Astrocyte (in vitro differentiated cells and primary cell): Measurements from ENCODE around the gene ABCC4. TPM values are rescaled to one million over a fixed set of nuclear protein-coding genes. Genes with fewer than 3 reads are reported as not detected.

Experiments used
- DNase-seq: peaks from one replicate; pipeline ENCODE4 v3.0.0-alpha.2; 2010; ENCODE audit warnings: low read depth
- FAIRE-seq: peaks from 2 replicates; lab custom pipeline; 2011; peaks lifted over from hg19 to GRCh38; lab: Jason Lieb, UNC
- H2AFZ ChIP-seq: 2 replicates; pipeline ENCODE4 v1.6.0; 2012; ENCODE audit warnings: low read depth, low read length, inconsistent platforms
- H3K27ac ChIP-seq: 2 replicates; pipeline ENCODE4 v1.5.1; 2011; ENCODE audit warnings: low read depth, low read length, inconsistent platforms
- H3K27me3 ChIP-seq: 2 replicates; pipeline ENCODE4 v1.6.0; 2011; ENCODE audit warnings: low read length, inconsistent platforms; ENCODE audit not compliant: insufficient read depth
- H3K36me3 ChIP-seq: 2 replicates; pipeline ENCODE4 v1.5.1; 2011; ENCODE audit warnings: low read length, inconsistent platforms; ENCODE audit not compliant: insufficient read depth
- H3K4me1 ChIP-seq: 2 replicates; pipeline ENCODE4 v1.5.1; 2011; ENCODE audit warnings: low read length, inconsistent platforms; ENCODE audit not compliant: insufficient read depth
- H3K4me2 ChIP-seq: 2 replicates; pipeline ENCODE4 v1.6.0; 2012; ENCODE audit warnings: low read length, inconsistent platforms
- H3K4me3 ChIP-seq: 2 replicates; pipeline ENCODE4 v1.5.1; 2011; ENCODE audit warnings: low read depth, mild to moderate bottlenecking, low read length, inconsistent platforms; ENCODE audit not compliant: insufficient read depth
- H3K79me2 ChIP-seq: 2 replicates; pipeline ENCODE4 v1.6.0; 2012; ENCODE audit warnings: mild to moderate bottlenecking, low read length, inconsistent platforms; ENCODE audit not compliant: insufficient read depth
- H3K9ac ChIP-seq: 2 replicates; pipeline ENCODE4 v1.6.0; 2012; ENCODE audit warnings: mild to moderate bottlenecking, low read length, inconsistent platforms
- H3K9me3 ChIP-seq: 2 replicates; pipeline ENCODE4 v1.5.1; 2012; ENCODE audit warnings: low read depth, mild to moderate bottlenecking, low read length, inconsistent platforms; ENCODE audit not compliant: insufficient read depth
- H4K20me1 ChIP-seq: 2 replicates; pipeline ENCODE4 v1.6.0; 2012; ENCODE audit warnings: low read length, inconsistent platforms; ENCODE audit not compliant: insufficient read depth
- H3K27ac Mint-ChIP-seq: one replicate; pipeline ENCODE4 v1.8.0; 2021; ENCODE audit warnings: mild to moderate bottlenecking, mixed read lengths; ENCODE audit not compliant: unreplicated experiment
- H3K27me3 Mint-ChIP-seq: one replicate; pipeline ENCODE4 v1.8.0; 2021; ENCODE audit warnings: low read depth, mixed read lengths; ENCODE audit not compliant: unreplicated experiment
- H3K36me3 Mint-ChIP-seq: one replicate; pipeline ENCODE4 v1.8.0; 2021; ENCODE audit warnings: low read depth, mixed read lengths; ENCODE audit not compliant: unreplicated experiment
- H3K4me1 Mint-ChIP-seq: one replicate; pipeline ENCODE4 v1.8.0; 2021; ENCODE audit warnings: low read depth, mixed read lengths; ENCODE audit not compliant: unreplicated experiment
- H3K4me3 Mint-ChIP-seq: one replicate; pipeline ENCODE4 v1.8.0; 2021; ENCODE audit warnings: mild to moderate bottlenecking, moderate library complexity, mixed read lengths; ENCODE audit not compliant: unreplicated experiment
- H3K9me3 Mint-ChIP-seq: one replicate; pipeline ENCODE4 v1.8.0; 2021; ENCODE audit warnings: mild to moderate bottlenecking, mixed read lengths; ENCODE audit not compliant: unreplicated experiment
- EZH2 ChIP-seq: IDR thresholded peaks from 2 replicates; pipeline ENCODE4 v1.6.1; 2012; ENCODE audit warnings: mild to moderate bottlenecking, low read length, inconsistent platforms; ENCODE audit not compliant: insufficient read depth
- total RNA-seq: library from RNA; stranded (reverse); gene quantifications from 2 replicates; pipeline ENCODE4 v1.2.1, GENCODE V29; 2021
- TF ChIP-seq, protein P1 (sequence below): IDR thresholded peaks from 2 replicates; pipeline ENCODE4 v1.5.1; 2011; ENCODE audit warnings: low read depth, mild to moderate bottlenecking, inconsistent platforms, low read length, moderate library complexity; ENCODE audit not compliant: insufficient read depth

The ABCC4 gene
- total RNA-seq, 1 donor from 2014 or later: 15.6 TPM

- no peak for FAIRE-seq
- no peak overlapping the region for H3K4me2 ChIP-seq
- H2AFZ ChIP-seq: no peak overlapping the region
- Mint-ChIP-seq H3K36me3 (no peaks in the 10 kb centered on the region), H3K4me1 (no peaks in the 10 kb centered on the region), H3K4me3 (no peak overlapping the region), H3K27ac (no peak overlapping the region), H3K9me3 (no peaks in the 10 kb centered on the region), H3K27me3 (no peaks in the 10 kb centered on the region)
- H3K27ac ChIP-seq: no peak overlapping the region
- H3K36me3 ChIP-seq: no peaks in the 10 kb centered on the region
- H3K9me3 ChIP-seq: no peaks in the 10 kb centered on the region
- H3K4me1 ChIP-seq: no peaks in the 10 kb centered on the region
- H3K9ac ChIP-seq: no peak overlapping the region
- H3K27me3 ChIP-seq: no peaks in the 10 kb centered on the region
- H3K79me2 ChIP-seq: no peaks in the 10 kb centered on the region
- H3K4me3 ChIP-seq: no peak overlapping the region
- TF ChIP-seq, protein P1, sequence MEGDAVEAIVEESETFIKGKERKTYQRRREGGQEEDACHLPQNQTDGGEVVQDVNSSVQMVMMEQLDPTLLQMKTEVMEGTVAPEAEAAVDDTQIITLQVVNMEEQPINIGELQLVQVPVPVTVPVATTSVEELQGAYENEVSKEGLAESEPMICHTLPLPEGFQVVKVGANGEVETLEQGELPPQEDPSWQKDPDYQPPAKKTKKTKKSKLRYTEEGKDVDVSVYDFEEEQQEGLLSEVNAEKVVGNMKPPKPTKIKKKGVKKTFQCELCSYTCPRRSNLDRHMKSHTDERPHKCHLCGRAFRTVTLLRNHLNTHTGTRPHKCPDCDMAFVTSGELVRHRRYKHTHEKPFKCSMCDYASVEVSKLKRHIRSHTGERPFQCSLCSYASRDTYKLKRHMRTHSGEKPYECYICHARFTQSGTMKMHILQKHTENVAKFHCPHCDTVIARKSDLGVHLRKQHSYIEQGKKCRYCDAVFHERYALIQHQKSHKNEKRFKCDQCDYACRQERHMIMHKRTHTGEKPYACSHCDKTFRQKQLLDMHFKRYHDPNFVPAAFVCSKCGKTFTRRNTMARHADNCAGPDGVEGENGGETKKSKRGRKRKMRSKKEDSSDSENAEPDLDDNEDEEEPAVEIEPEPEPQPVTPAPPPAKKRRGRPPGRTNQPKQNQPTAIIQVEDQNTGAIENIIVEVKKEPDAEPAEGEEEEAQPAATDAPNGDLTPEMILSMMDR: no peak
- no peak for TF ChIP-seq EZH2
- H4K20me1 ChIP-seq: no peaks in the 10 kb centered on the region
- DNase-seq: no peak
Observed at GRCh38 chr13:95032121-95032520, 269.1 kb downstream of the ABCC4 start.

GRCh38 chr13:95030821-95031343 is 270.4 kb downstream of the ABCC4 start:
- H3K4me3 ChIP-seq: no peak overlapping the region
- no peak overlapping the region for H3K4me2 ChIP-seq
- Mint-ChIP-seq H3K27me3 (no peaks in the 10 kb centered on the region), H3K4me1 (no peaks in the 10 kb centered on the region), H3K9me3 (no peaks in the 10 kb centered on the region), H3K27ac (no peak overlapping the region), H3K4me3 (no peak overlapping the region), H3K36me3 (no peaks in the 10 kb centered on the region)
- no peaks in the 10 kb centered on the region for H3K36me3 ChIP-seq
- no peaks in the 10 kb centered on the region for H3K79me2 ChIP-seq
- no peak overlapping the region for H3K27ac ChIP-seq
- DNase-seq (no peak), FAIRE-seq (no peak)
- no peak overlapping the region for H2AFZ ChIP-seq
- no peaks in the 10 kb centered on the region for H3K9me3 ChIP-seq
- H3K4me1 ChIP-seq: no peaks in the 10 kb centered on the region
- no peaks in the 10 kb centered on the region for H3K27me3 ChIP-seq
- H4K20me1 ChIP-seq: no peaks in the 10 kb centered on the region
- TF ChIP-seq EZH2: no peak
- TF ChIP-seq, protein P1: no peak
- no peak overlapping the region for H3K9ac ChIP-seq

GRCh38 chr13:95027638-95028037 is 273.6 kb downstream of the ABCC4 start:
- Histone ChIP-seq H3K27ac (no peak overlapping the region), H3K79me2 (no peaks in the 10 kb centered on the region), H3K4me1 (no peaks in the 10 kb centered on the region), H3K36me3 (no peaks in the 10 kb centered on the region), H4K20me1 (no peaks in the 10 kb centered on the region), H3K4me3 (no peak overlapping the region), H3K27me3 (no peaks in the 10 kb centered on the region), H2AFZ (no peak overlapping the region), H3K4me2 (no peak overlapping the region), H3K9ac (no peak overlapping the region), H3K9me3 (no peaks in the 10 kb centered on the region)
- no peaks in the 10 kb centered on the region for H3K9me3 Mint-ChIP-seq
- FAIRE-seq (no peak), DNase-seq (no peak)
- H3K4me3 Mint-ChIP-seq: no peak overlapping the region
- H3K4me1 Mint-ChIP-seq: peaks cover 7% of the 10 kb centered on the region
- no peaks in the 10 kb centered on the region for H3K27me3 Mint-ChIP-seq
- no peaks in the 10 kb centered on the region for H3K36me3 Mint-ChIP-seq
- TF ChIP-seq, protein P1: no peak
- TF ChIP-seq EZH2: no peak
- no peak overlapping the region for H3K27ac Mint-ChIP-seq
